ENCODE results near the gene ZFP62.

DNA sequence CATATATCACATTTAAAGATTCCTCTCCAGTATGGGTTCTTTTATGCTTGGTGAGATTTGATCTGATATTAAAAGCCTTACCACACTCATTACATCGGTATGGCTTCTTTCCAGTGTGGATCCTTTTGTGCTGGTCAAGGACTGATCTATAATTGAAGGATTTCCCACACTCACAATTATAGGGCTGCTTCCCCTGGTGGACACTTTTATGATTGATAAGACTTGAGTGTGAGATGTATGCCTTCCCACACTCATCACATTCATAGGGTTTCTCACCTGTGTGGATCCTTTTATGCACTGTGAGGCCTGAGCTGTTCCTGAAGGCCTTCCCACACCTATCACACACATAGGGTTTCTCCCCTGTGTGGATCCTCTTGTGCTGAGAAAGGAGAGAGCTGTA lies 12.2 kb downstream of the ZFP62 start:
- TF ChIP-seq, protein P1, sequence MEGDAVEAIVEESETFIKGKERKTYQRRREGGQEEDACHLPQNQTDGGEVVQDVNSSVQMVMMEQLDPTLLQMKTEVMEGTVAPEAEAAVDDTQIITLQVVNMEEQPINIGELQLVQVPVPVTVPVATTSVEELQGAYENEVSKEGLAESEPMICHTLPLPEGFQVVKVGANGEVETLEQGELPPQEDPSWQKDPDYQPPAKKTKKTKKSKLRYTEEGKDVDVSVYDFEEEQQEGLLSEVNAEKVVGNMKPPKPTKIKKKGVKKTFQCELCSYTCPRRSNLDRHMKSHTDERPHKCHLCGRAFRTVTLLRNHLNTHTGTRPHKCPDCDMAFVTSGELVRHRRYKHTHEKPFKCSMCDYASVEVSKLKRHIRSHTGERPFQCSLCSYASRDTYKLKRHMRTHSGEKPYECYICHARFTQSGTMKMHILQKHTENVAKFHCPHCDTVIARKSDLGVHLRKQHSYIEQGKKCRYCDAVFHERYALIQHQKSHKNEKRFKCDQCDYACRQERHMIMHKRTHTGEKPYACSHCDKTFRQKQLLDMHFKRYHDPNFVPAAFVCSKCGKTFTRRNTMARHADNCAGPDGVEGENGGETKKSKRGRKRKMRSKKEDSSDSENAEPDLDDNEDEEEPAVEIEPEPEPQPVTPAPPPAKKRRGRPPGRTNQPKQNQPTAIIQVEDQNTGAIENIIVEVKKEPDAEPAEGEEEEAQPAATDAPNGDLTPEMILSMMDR (IDR thresholded peaks at IDR 0.05) = no peak
- TF ChIP-seq POLR2A (IDR thresholded peaks at IDR 0.05) = no peak
